Mesenchymal stem cell (in vitro differentiated cells and primary cell): ENCODE results near the gene TNNI3K.

Experiments used
- DNase-seq: peaks from one replicate; pipeline ENCODE4 v3.0.0-alpha.2; 2013
- H2AFZ ChIP-seq: one replicate; pipeline ENCODE4 v1.6.1; 2013; ENCODE audit warnings: low read depth, mild to moderate bottlenecking, control low read depth, inconsistent platforms, low read length, moderate library complexity
- H2AK5ac ChIP-seq: 2 replicates; pipeline ENCODE4 v1.6.1; 2013; ENCODE audit warnings: low read length, moderate library complexity, mild to moderate bottlenecking, inconsistent platforms; ENCODE audit not compliant: severe bottlenecking
- H2BK120ac ChIP-seq: one replicate; pipeline ENCODE4 v1.6.1; 2013; ENCODE audit warnings: low read depth, mild to moderate bottlenecking, inconsistent platforms, low read length, moderate library complexity
- H2BK12ac ChIP-seq, 2 experiments: one replicate each; pipeline ENCODE4 v1.6.1; 2013; ENCODE audit warnings: inconsistent platforms in 2 of 2, low read length in 2 of 2, mild to moderate bottlenecking in 2 of 2, moderate library complexity in 2 of 2, control low read depth in 1 of 2
- H2BK15ac ChIP-seq: one replicate; pipeline ENCODE4 v1.6.1; 2013; ENCODE audit warnings: mild to moderate bottlenecking, low read depth, inconsistent platforms; ENCODE audit not compliant: poor library complexity, severe bottlenecking
- H2BK5ac ChIP-seq: 2 replicates; pipeline ENCODE4 v1.6.1; 2013; ENCODE audit warnings: low read depth, mild to moderate bottlenecking, low read length, control low read depth, inconsistent platforms; ENCODE audit not compliant: poor library complexity, severe bottlenecking
- H3K14ac ChIP-seq, 2 experiments: one replicate each; pipeline ENCODE4 v1.6.1; 2013; ENCODE audit warnings: inconsistent platforms in 2 of 2, low read length in 2 of 2, control low read depth in 1 of 2, mild to moderate bottlenecking in 1 of 2, moderate library complexity in 1 of 2
- H3K18ac ChIP-seq, 2 experiments: one replicate each; pipeline ENCODE4 v1.6.1; 2013; ENCODE audit warnings: inconsistent platforms in 2 of 2, low read length in 2 of 2, control low read depth in 1 of 2, low read depth in 1 of 2, mild to moderate bottlenecking in 1 of 2
- H3K23ac ChIP-seq, 2 experiments: one replicate each; pipeline ENCODE4 v1.6.1; 2013; ENCODE audit warnings: inconsistent platforms in 2 of 2, low read length in 2 of 2, mild to moderate bottlenecking in 2 of 2, moderate library complexity in 2 of 2, control low read depth in 1 of 2
- H3K27ac ChIP-seq: 2 replicates; pipeline ENCODE4 v1.5.1; 2013; ENCODE audit warnings: mild to moderate bottlenecking, moderate library complexity, low read length, control low read depth, inconsistent platforms; ENCODE audit not compliant: poor library complexity, severe bottlenecking
- H3K27me3 ChIP-seq, 2 experiments: 2 replicates each; pipeline versions ENCODE4 v1.6.1 to v1.7.0; 2013; ENCODE audit warnings: low read length in 2 of 2, mild to moderate bottlenecking in 2 of 2, moderate library complexity in 2 of 2, control low read depth in 1 of 2, inconsistent platforms in 1 of 2; ENCODE audit not compliant: control insufficient read depth in 1 of 2, insufficient read depth in 1 of 2
- H3K36me3 ChIP-seq, 2 experiments: 2 replicates each; pipeline versions ENCODE4 v1.6.1 to v1.7.0; 2013; ENCODE audit warnings: low read length in 2 of 2, control low read depth in 1 of 2, inconsistent platforms in 1 of 2, low read depth in 1 of 2, mild to moderate bottlenecking in 1 of 2; ENCODE audit not compliant: insufficient read depth in 2 of 2, control insufficient read depth in 1 of 2
- H3K4ac ChIP-seq, 2 experiments: one replicate each; pipeline ENCODE4 v1.6.1; 2013; ENCODE audit warnings: inconsistent platforms in 2 of 2, low read length in 2 of 2, mild to moderate bottlenecking in 2 of 2, moderate library complexity in 2 of 2, control low read depth in 1 of 2, low read depth in 1 of 2
- H3K4me1 ChIP-seq: 2 replicates; pipeline ENCODE4 v1.6.1; 2013; ENCODE audit warnings: low read depth, low read length, control low read depth; ENCODE audit not compliant: control insufficient read depth, insufficient read depth
- H3K4me2 ChIP-seq: 2 replicates; pipeline ENCODE4 v1.6.1; 2013; ENCODE audit warnings: low read length, mild to moderate bottlenecking, inconsistent platforms; ENCODE audit not compliant: poor library complexity, severe bottlenecking
- H3K4me3 ChIP-seq, 2 experiments: 2 replicates each; pipeline versions ENCODE4 v1.5.1 to v1.7.0; 2013; ENCODE audit warnings: low read length in 2 of 2, mild to moderate bottlenecking in 2 of 2, control low read depth in 1 of 2, low read depth in 1 of 2; ENCODE audit not compliant: insufficient read depth in 1 of 2
- H3K79me1 ChIP-seq: replicated peaks from 2 replicates; pipeline ENCODE4 v1.6.1; 2013; ENCODE audit warnings: mild to moderate bottlenecking, control low read depth, low read length, inconsistent platforms; ENCODE audit not compliant: poor library complexity, severe bottlenecking
- H3K9ac ChIP-seq: 2 replicates; pipeline ENCODE4 v1.7.0; 2013; ENCODE audit warnings: mild to moderate bottlenecking, low read length, moderate library complexity
- H3K9me3 ChIP-seq: 2 replicates; pipeline ENCODE4 v1.7.0; 2013; ENCODE audit warnings: mild to moderate bottlenecking, low read length; ENCODE audit not compliant: control insufficient read depth
- H4K8ac ChIP-seq: one replicate; pipeline ENCODE4 v1.6.1; 2013; ENCODE audit warnings: inconsistent platforms, mild to moderate bottlenecking, low read length, moderate library complexity
- H4K91ac ChIP-seq: one replicate; pipeline ENCODE4 v1.6.1; 2013; ENCODE audit warnings: mild to moderate bottlenecking, low read length, inconsistent platforms
- WGBS: methylation state at CpG from one replicate; pipeline ENCODE4 v1.1.7; 2013; ENCODE audit warnings: mixed read lengths; 5-methylcytosine and 5-hydroxymethylcytosine counted together

TNNI3K gene

DNA sequence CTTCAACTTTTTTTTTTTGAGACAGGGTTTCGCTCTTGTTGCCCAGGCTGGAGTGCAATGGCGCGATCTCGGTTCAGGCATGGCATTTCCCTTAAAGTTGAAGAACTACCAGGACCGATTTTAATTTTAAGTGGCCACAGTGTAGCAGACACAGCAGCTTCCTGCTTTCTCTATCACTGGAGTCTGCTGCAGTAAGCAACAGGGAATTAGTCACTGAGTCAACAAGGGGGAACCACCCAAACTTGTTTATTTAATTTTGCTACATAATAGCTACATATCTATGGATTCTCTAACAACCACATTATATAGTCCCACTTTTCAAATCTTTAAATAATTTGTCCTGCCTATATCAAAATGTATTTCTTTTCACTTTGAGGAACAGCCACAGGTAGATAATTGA is 12.5 kb upstream of the TNNI3K start:
- H3K36me3 ChIP-seq = no peaks in the 10 kb centered on the region
- no peak overlapping the region for H3K14ac ChIP-seq
- H4K91ac ChIP-seq = no peak overlapping the region
- no peak overlapping the region for H2BK120ac ChIP-seq
- no peak overlapping the region for H3K4me2 ChIP-seq
- H3K4me3 ChIP-seq = no peak overlapping the region
- H3K9me3 ChIP-seq = peaks cover 33% of the 10 kb centered on the region
- H3K18ac ChIP-seq = no peak overlapping the region
- H3K4ac ChIP-seq = no peak overlapping the region
- no peak overlapping the region for H2BK5ac ChIP-seq
- H3K4me1 ChIP-seq = no peaks in the 10 kb centered on the region
- no peak overlapping the region for H2BK15ac ChIP-seq
- no peak overlapping the region for H2AK5ac ChIP-seq
- WGBS = 93% methylated on average over 5 of the region's 5 CpGs
- H3K9ac ChIP-seq = no peak overlapping the region
- H3K79me1 ChIP-seq = no peaks in the 10 kb centered on the region
- H3K27ac ChIP-seq = no peak overlapping the region
- no peak for DNase-seq
- no peak overlapping the region for H2AFZ ChIP-seq
- no peaks in the 10 kb centered on the region for H3K27me3 ChIP-seq
- H3K23ac ChIP-seq = no peak overlapping the region
- no peak overlapping the region for H4K8ac ChIP-seq
- H2BK12ac ChIP-seq = no peak overlapping the region

DNA sequence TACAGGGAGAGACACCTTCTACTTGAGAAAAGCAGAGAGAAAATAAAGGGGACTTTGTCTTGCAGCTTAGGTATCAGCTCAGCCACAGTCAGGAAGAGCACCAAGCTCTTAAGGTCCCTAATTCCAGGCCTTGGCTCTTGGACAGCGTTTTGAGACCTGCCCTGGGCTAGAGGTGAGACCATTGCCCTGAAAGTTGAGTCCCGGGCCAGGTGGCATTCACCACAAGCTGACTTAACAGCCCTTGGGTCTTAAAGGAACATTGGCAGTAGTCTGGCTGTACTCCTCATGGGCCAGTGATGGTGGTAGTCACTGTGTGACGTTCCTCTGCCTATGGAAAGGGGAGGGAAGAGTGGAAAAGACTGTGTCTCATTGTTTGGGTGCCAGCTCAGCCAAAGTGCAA is 11.7 kb upstream of the TNNI3K start:
- Histone ChIP-seq H3K9me3 (peaks cover 36% of the 10 kb centered on the region), H3K4me1 (no peaks in the 10 kb centered on the region), H3K4me2 (no peak overlapping the region), H3K36me3 (no peaks in the 10 kb centered on the region), H3K14ac (no peak overlapping the region), H2BK12ac (no peak overlapping the region), H3K79me1 (no peaks in the 10 kb centered on the region), H2AFZ (no peak overlapping the region), H2BK120ac (no peak overlapping the region), H2AK5ac (no peak overlapping the region), H3K4ac (no peak overlapping the region), H3K23ac (no peak overlapping the region), H2BK15ac (no peak overlapping the region), H4K8ac (no peak overlapping the region), H3K9ac (no peak overlapping the region), H2BK5ac (no peak overlapping the region), H4K91ac (no peak overlapping the region), H3K27me3 (no peaks in the 10 kb centered on the region), H3K27ac (no peak overlapping the region), H3K4me3 (no peak overlapping the region), H3K18ac (no peak overlapping the region)
- DNase-seq = no peak
- 52% methylated on average over 3 of the region's 3 CpGs for WGBS

DNA sequence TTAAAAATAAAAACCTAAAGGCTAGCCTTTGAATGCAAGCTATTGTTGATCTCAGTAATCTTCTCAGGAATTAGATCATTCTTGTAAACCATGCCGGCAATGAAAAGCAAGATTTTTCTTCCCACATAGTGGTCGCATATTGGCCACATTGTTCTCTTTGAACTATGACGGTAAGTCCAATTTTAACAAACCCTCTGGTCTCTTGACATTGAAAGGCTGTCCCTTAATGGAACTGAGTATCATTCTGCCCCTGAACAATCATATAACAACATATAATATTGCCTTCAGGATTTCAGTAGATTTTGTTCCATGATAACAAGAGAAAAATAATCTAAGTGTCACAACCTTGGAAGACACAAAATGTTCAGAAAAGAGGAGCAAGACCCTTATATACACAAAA is 1.3 kb downstream of the TNNI3K start:
- WGBS = 97% methylated on average over 3 of the region's 3 CpGs
- Histone ChIP-seq H3K18ac (no peak overlapping the region), H3K36me3 (no peaks in the 10 kb centered on the region), H2AK5ac (no peak overlapping the region), H3K79me1 (no peaks in the 10 kb centered on the region), H4K91ac (no peak overlapping the region), H2BK15ac (no peak overlapping the region), H2AFZ (no peak overlapping the region), H2BK120ac (no peak overlapping the region), H3K27ac (no peak overlapping the region), H3K4ac (no peak overlapping the region), H3K27me3 (no peaks in the 10 kb centered on the region), H2BK12ac (no peak overlapping the region), H3K14ac (no peak overlapping the region), H3K9me3 (no peaks in the 10 kb centered on the region), H3K4me2 (no peak overlapping the region), H4K8ac (no peak overlapping the region), H3K4me3 (no peak overlapping the region), H2BK5ac (no peak overlapping the region), H3K9ac (no peak overlapping the region), H3K4me1 (no peaks in the 10 kb centered on the region), H3K23ac (no peak overlapping the region)
- DNase-seq = no peak

DNA sequence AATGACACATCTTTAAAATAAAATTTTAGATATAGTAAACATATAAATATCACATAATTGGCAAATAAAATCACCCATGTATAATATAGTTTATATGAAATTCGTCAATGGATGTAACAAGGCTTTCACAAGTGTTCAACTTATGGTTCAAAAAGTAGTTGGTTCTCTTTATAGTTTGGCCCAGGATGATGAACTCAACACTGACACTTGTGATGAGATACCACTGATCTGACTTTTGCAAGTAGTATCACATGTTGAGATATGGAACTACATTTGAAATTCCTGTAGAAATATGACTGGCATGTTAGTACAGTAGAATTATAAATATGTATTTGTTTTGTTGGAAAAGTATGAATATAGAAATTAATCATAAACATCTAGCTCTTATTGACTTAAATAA is 1.8 kb downstream of the TNNI3K start:
- DNase-seq = no peak
- no peak overlapping the region for H3K4me3 ChIP-seq
- no peak overlapping the region for H4K8ac ChIP-seq
- no peaks in the 10 kb centered on the region for H3K79me1 ChIP-seq
- no peak overlapping the region for H3K18ac ChIP-seq
- H3K9me3 ChIP-seq = no peaks in the 10 kb centered on the region
- no peak overlapping the region for H4K91ac ChIP-seq
- H3K4me1 ChIP-seq = no peaks in the 10 kb centered on the region
- H3K4me2 ChIP-seq = no peak overlapping the region
- H2BK120ac ChIP-seq = no peak overlapping the region
- H2BK5ac ChIP-seq = no peak overlapping the region
- no peak overlapping the region for H2AFZ ChIP-seq
- H3K36me3 ChIP-seq = no peaks in the 10 kb centered on the region
- no peak overlapping the region for H3K4ac ChIP-seq
- no peak overlapping the region for H3K14ac ChIP-seq
- no peak overlapping the region for H2BK12ac ChIP-seq
- H2BK15ac ChIP-seq = no peak overlapping the region
- H3K27me3 ChIP-seq = no peaks in the 10 kb centered on the region
- 56% methylated on average over 1 of the region's 1 CpG for WGBS
- no peak overlapping the region for H2AK5ac ChIP-seq
- no peak overlapping the region for H3K9ac ChIP-seq
- no peak overlapping the region for H3K27ac ChIP-seq
- no peak overlapping the region for H3K23ac ChIP-seq
